Kidney (tissue), 14 donors: ENCODE measurements around the gene STK17B. TPM values are rescaled to one million over a fixed set of nuclear protein-coding genes. Genes with fewer than 3 reads are reported as not detected.
"Not testable (repeated sequence)": the region's sequence is repeated elsewhere in the genome, so short reads cannot be mapped to it uniquely, and the experiment has no call there.

Experiments
- DNase-seq, 5 donors: peaks; one replicate each; pipeline ENCODE4 v3.0.0-alpha.2; 2013 to 2020
- FAIRE-seq: peaks from 2 replicates; lab custom pipeline; 2012; peaks lifted over from hg19 to GRCh38; lab: Jason Lieb, UNC
- H3K27ac ChIP-seq, 2 donors: one replicate each; pipeline ENCODE4 v1.7.0; 2013; ENCODE audit warnings: low read depth in 2 of 2, low read length in 2 of 2, inconsistent platforms in 1 of 2
- H3K27me3 ChIP-seq: one replicate; pipeline ENCODE4 v1.7.1; 2013; ENCODE audit warnings: low read length, inconsistent platforms; ENCODE audit not compliant: control insufficient read depth, insufficient read depth
- H3K36me3 ChIP-seq, 3 donors: one replicate each; pipeline versions ENCODE4 v1.7.0 to v1.7.1; 2013; ENCODE audit warnings: low read length in 3 of 3, control low read depth in 1 of 3, inconsistent platforms in 1 of 3; ENCODE audit not compliant: insufficient read depth in 3 of 3, control insufficient read depth in 2 of 3
- H3K4me1 ChIP-seq, 3 donors: one replicate each; pipeline versions ENCODE4 v1.7.0 to v1.7.1; 2013; ENCODE audit warnings: low read length in 3 of 3, inconsistent platforms in 1 of 3, low read depth in 1 of 3; ENCODE audit not compliant: control insufficient read depth in 2 of 3, insufficient read depth in 2 of 3
- H3K4me3 ChIP-seq, 3 donors: one replicate each; pipeline versions ENCODE4 v1.7.0 to v1.8.1; 2013; ENCODE audit warnings: low read length in 3 of 3, control low read depth in 1 of 3, inconsistent platforms in 1 of 3
- H3K9ac ChIP-seq, 3 donors: one replicate each; pipeline versions ENCODE4 v1.7.0 to v1.7.1; 2013; ENCODE audit warnings: low read length in 3 of 3, control low read depth in 1 of 3, inconsistent platforms in 1 of 3
- H3K9me3 ChIP-seq, 3 donors: one replicate each; pipeline versions ENCODE4 v1.7.0 to v1.7.1; 2013; ENCODE audit warnings: low read length in 3 of 3, control low read depth in 1 of 3, inconsistent platforms in 1 of 3; ENCODE audit not compliant: control insufficient read depth in 2 of 3, insufficient read depth in 1 of 3
- CTCF ChIP-seq: IDR thresholded peaks from 3 replicates; pipeline ENCODE4 v1.5.1; 2012; ENCODE audit warnings: mild to moderate bottlenecking, moderate library complexity, borderline replicate concordance; ENCODE audit not compliant: insufficient read depth; ENCODE audit errors: extremely low read depth
- intact Hi-C: fragments of 100-400 bp; cut with DNase I; formaldehyde crosslinking; loops from one replicate; pipeline ENCODE4 v1.11.1; 2022
- polyA plus RNA-seq: library from polyadenylated mRNA; stranded (reverse); fragments of 350-450 nt; fragmentation: Illumina TruSeq; extraction: RNeasy Lipid Tissue Mini Kit (QIAGEN cat#74804); gene quantifications from one replicate; pipeline ENCODE4 v1.2.3, GENCODE V29; 2014; ENCODE audit warnings: low read depth, low replicate concordance; ENCODE audit not compliant: insufficient read depth
- total RNA-seq: library from RNA; stranded (reverse); fragmentation: NEBNext Ultra II Directional; extraction: Animal tissue kit (Norgen Biotek cat#: 25700); gene quantifications from one replicate; pipeline ENCODE4 v1.2.1, GENCODE V29; 2021
- donor health status: control.
- donor health status: control.
- donor health status: control.
- donor health status: control.
- donor health status: control.
- donor health status: DM: yes; HTN: yes; CAD: no.
- donor health status: Normal renal cell carcinoma (clear cell type).

Gene STK17B
- total and polyA plus RNA-seq, 2 donors from 2014 or later: 3.4 to 41.0 TPM

- H3K27ac ChIP-seq: no peak overlapping the region
- no peaks in the 10 kb centered on the region for H3K9me3 ChIP-seq
- no peaks in the 10 kb centered on the region for H3K4me1 ChIP-seq
- DNase-seq (no peak), FAIRE-seq (no peak)
- TF ChIP-seq CTCF: no peak
- no peaks in the 10 kb centered on the region for H3K36me3 ChIP-seq
- H3K27me3 ChIP-seq: no peaks in the 10 kb centered on the region
- no peak overlapping the region for H3K9ac ChIP-seq
- intact Hi-C loops: no loop called here
- no peak overlapping the region for H3K4me3 ChIP-seq
Measured at GRCh38 chr2:196096982-196097745, 74.2 kb downstream of the STK17B start.

- intact Hi-C loops: no loop called here
- H3K4me3 ChIP-seq: no peak overlapping the region
- no peak overlapping the region for H3K9ac ChIP-seq
- no peak for FAIRE-seq
- DNase-seq: no peak
- no peaks in the 10 kb centered on the region for H3K36me3 ChIP-seq
- H3K27me3 ChIP-seq: no peaks in the 10 kb centered on the region
- no peaks in the 10 kb centered on the region for H3K9me3 ChIP-seq
- TF ChIP-seq CTCF: no peak
- H3K27ac ChIP-seq: no peak overlapping the region
- H3K4me1 ChIP-seq: no peaks in the 10 kb centered on the region
Measured at GRCh38 chr2:196096264-196096663, 75.1 kb downstream of the STK17B start.

GRCh38 chr2:196089448-196089847 is 81.9 kb downstream of the STK17B start:
- intact Hi-C loops, H3K4me3 ChIP-seq, DNase-seq, H3K36me3 ChIP-seq, H3K4me1 ChIP-seq, FAIRE-seq, H3K9me3 ChIP-seq, H3K9ac ChIP-seq, H3K27me3 ChIP-seq, H3K27ac ChIP-seq: not testable (repeated sequence)

GRCh38 chr2:196088203-196088602 is 83.2 kb downstream of the STK17B start:
- FAIRE-seq (no peak), DNase-seq (no peak)
- H3K36me3 ChIP-seq: no peaks in the 10 kb centered on the region
- H3K4me3 ChIP-seq: no peak overlapping the region
- TF ChIP-seq CTCF: no peak
- H3K4me1 ChIP-seq: no peaks in the 10 kb centered on the region
- H3K9me3 ChIP-seq: no peaks in the 10 kb centered on the region
- intact Hi-C loops: no loop called here
- H3K27me3 ChIP-seq: no peaks in the 10 kb centered on the region
- H3K9ac ChIP-seq: no peak overlapping the region
- H3K27ac ChIP-seq: no peak overlapping the region
